HepG2 (cell line): ENCODE results near the gene SERPINF2. TPM values are rescaled to one million over a fixed set of nuclear protein-coding genes. Genes with fewer than 3 reads are reported as not detected.

ENCODE experiments used
- ATAC-seq: fragments of 200-7000 bp; cut with Tn5 transposase; 3 replicates; pipeline ENCODE4 v1.9.1; 2020; ENCODE audit warnings: mild to moderate bottlenecking, moderate library complexity
- BruUV-seq: library from RNA; stranded (reverse); fragments of 400-500 nt; replicated peaks from 2 replicates; lab custom pipeline; 2021; lab: Mats Ljungman, UMichigan
- CTCF ChIA-PET: fragments of 300-600 bp; formaldehyde crosslinking; extraction: SDS; loops from one replicate; lab custom pipeline; 2021; ENCODE audit warnings: low total read pairs, inconsistent platforms, low intra/inter-chr PET ratio; lab: Yijun Ruan, JAX
- POLR2A ChIA-PET: fragments of 350-600 bp; sonication (Branson Sonifier 250); formaldehyde crosslinking; loops from one replicate; lab custom pipeline; 2020; ENCODE audit warnings: antibody characterized with exemption, inconsistent platforms; lab: Yijun Ruan, JAX
- DNase-seq: peaks from one replicate; pipeline ENCODE4 v3.0.0-alpha.2; 2015; ENCODE audit warnings: low spot score
- FAIRE-seq: peaks from 3 replicates; lab custom pipeline; 2011; peaks lifted over from hg19 to GRCh38; lab: Jason Lieb, UNC
- H2AFZ ChIP-seq: one replicate; pipeline ENCODE4 v1.6.1; 2011; ENCODE audit warnings: low read length, inconsistent platforms
- H3K27ac ChIP-seq: fragments of 300-600 bp; 3 replicates; pipeline ENCODE4 v1.8.0; 2011; ENCODE audit warnings: mixed run types, mild to moderate bottlenecking, mixed read lengths, low read length, inconsistent platforms; ENCODE audit not compliant: insufficient read depth; ENCODE audit errors: extremely low read length
- H3K27me3 ChIP-seq, 2 experiments: fragments of 200-600 bp in 1 of 2; 2 replicates in 1 of 2; 3 replicates in 1 of 2; pipeline versions ENCODE4 v1.6.0 to v1.8.0; 2011; ENCODE audit warnings: low read length in 2 of 2, mild to moderate bottlenecking in 2 of 2, moderate library complexity in 2 of 2, inconsistent platforms in 1 of 2; ENCODE audit not compliant: insufficient read depth in 2 of 2, control insufficient read depth in 1 of 2
- H3K36me3 ChIP-seq, 2 experiments: fragments of 200-600 bp in 1 of 2; replicated peaks in 1 of 2; 2 replicates in 1 of 2; 3 replicates in 1 of 2; pipeline versions ENCODE4 v1.5.1 to v1.8.0; 2011; ENCODE audit warnings: low read length in 2 of 2, inconsistent platforms in 1 of 2; ENCODE audit not compliant: insufficient read depth in 2 of 2, control insufficient read depth in 1 of 2
- H3K4me1 ChIP-seq: 2 replicates; pipeline ENCODE4 v1.5.1; 2012; ENCODE audit warnings: low read length, inconsistent platforms; ENCODE audit not compliant: insufficient read depth
- H3K4me2 ChIP-seq: 2 replicates; pipeline ENCODE4 v1.6.0; 2011; ENCODE audit warnings: low read depth, low read length, inconsistent platforms
- H3K4me3 ChIP-seq, 3 experiments: fragments of 200-600 bp in 1 of 3; sonication (generic), shearing (Covaris generic) in 1 of 3; replicated peaks in 1 of 3; 2 replicates each; pipeline ENCODE4 v1.5.1; 2011 to 2016; ENCODE audit warnings: low read length in 3 of 3, inconsistent platforms in 2 of 3, low read depth in 2 of 3, mild to moderate bottlenecking in 2 of 3, control low read depth in 1 of 3, mixed read lengths in 1 of 3; ENCODE audit not compliant: insufficient read depth in 1 of 3
- H3K79me2 ChIP-seq: one replicate; pipeline ENCODE4 v1.6.1; 2011; ENCODE audit warnings: low read length, inconsistent platforms; ENCODE audit not compliant: insufficient read depth
- H3K9ac ChIP-seq: 2 replicates; pipeline ENCODE4 v1.6.0; 2011; ENCODE audit warnings: mild to moderate bottlenecking, low read depth, low read length, inconsistent platforms; ENCODE audit not compliant: insufficient read depth
- H3K9me3 ChIP-seq: 2 replicates; pipeline ENCODE4 v1.5.1; 2012; ENCODE audit warnings: mild to moderate bottlenecking, low read length
- H4K20me1 ChIP-seq: 2 replicates; pipeline ENCODE4 v1.6.0; 2011; ENCODE audit warnings: inconsistent platforms, mild to moderate bottlenecking, low read length, moderate library complexity; ENCODE audit not compliant: insufficient read depth
- ARNTL ChIP-seq: sonication (generic); formaldehyde crosslinking; IDR thresholded peaks from 2 replicates; pipeline ENCODE4 v1.4.0; 2020; ENCODE audit warnings: mild to moderate bottlenecking, missing genetic modification reagents
- CCDC6 ChIP-seq: sonication (generic); formaldehyde crosslinking; IDR thresholded peaks from 2 replicates; pipeline ENCODE4 v1.8.1; 2022; ENCODE audit warnings: mild to moderate bottlenecking, missing genetic modification reagents, moderate library complexity
- FOXP4 ChIP-seq: sonication (generic); formaldehyde crosslinking; IDR thresholded peaks from 2 replicates; pipeline ENCODE4 v1.4.0; 2020; ENCODE audit warnings: missing genetic modification reagents
- KLF6 ChIP-seq: IDR thresholded peaks from 2 replicates; pipeline ENCODE4 v1.8.0; 2016; ENCODE audit warnings: missing biosample characterization, missing genetic modification reagents
- LCORL ChIP-seq, 2 experiments: fragments of 450-650 bp in 1 of 2; sonication (generic) in 1 of 2; formaldehyde crosslinking in 1 of 2; IDR thresholded peaks; 2 replicates each; pipeline versions ENCODE4 v1.5.0 to v1.6.1; 2017 to 2020; ENCODE audit warnings: antibody characterized with exemption in 1 of 2, missing genetic modification reagents in 1 of 2
- NAIF1 ChIP-seq: sonication (generic); formaldehyde crosslinking; IDR thresholded peaks from 2 replicates; pipeline ENCODE4 v1.5.0; 2020; ENCODE audit warnings: mild to moderate bottlenecking, missing genetic modification reagents, borderline replicate concordance
- NFKB2 ChIP-seq: sonication (generic); formaldehyde crosslinking; IDR thresholded peaks from 2 replicates; pipeline ENCODE4 v1.4.0; 2020; ENCODE audit warnings: missing genetic modification reagents, borderline replicate concordance
- RERE ChIP-seq: IDR thresholded peaks from 2 replicates; pipeline ENCODE4 v1.6.1; 2016; ENCODE audit warnings: low read depth, missing genetic modification reagents, missing compliant biosample characterization
- SALL1 ChIP-seq: sonication (generic); formaldehyde crosslinking; IDR thresholded peaks from 2 replicates; pipeline ENCODE4 v1.8.0; 2022; ENCODE audit warnings: mild to moderate bottlenecking, missing genetic modification reagents
- TFDP1 ChIP-seq: IDR thresholded peaks from 2 replicates; pipeline ENCODE4 v1.6.1; 2016; ENCODE audit warnings: missing compliant biosample characterization, missing genetic modification reagents, borderline replicate concordance
- ZBTB25 ChIP-seq: IDR thresholded peaks from 2 replicates; pipeline ENCODE4 v1.6.1; 2018; ENCODE audit warnings: missing genetic modification reagents
- ZFAT ChIP-seq: sonication (generic); formaldehyde crosslinking; conservative IDR thresholded peaks from 2 replicates; pipeline ENCODE4 v1.8.1; 2023; ENCODE audit warnings: missing genetic modification reagents, inconsistent platforms
- WGBS: methylation state at CpG from one replicate; pipeline ENCODE4 v1.1.6; 2017; ENCODE audit warnings: low lambda C conversion rate; 5-methylcytosine and 5-hydroxymethylcytosine counted together
- in situ Hi-C: cut with HindIII; loops from 2 replicates; pipeline ENCODE4 v1.10.0; 2017; ENCODE audit warnings: low pct_unique_long_range_greater_than_20kb; ENCODE audit not compliant: extremely low pct_ligation_motif_present
- intact Hi-C: fragments of 100-400 bp; cut with micrococcal nuclease; formaldehyde crosslinking; loops from one replicate; pipeline ENCODE4 v1.10.0; 2022; ENCODE audit not compliant: unreplicated experiment
- polyA plus RNA-seq, 8 experiments: library from polyadenylated mRNA; depleted of rRNA in 3 of 8; stranded (reverse) in 7 of 8; unstranded in 1 of 8; fragments of >200 nt; fragmentation: Illumina TruSeq in 4 of 8; extraction: Trizol in 4 of 8; gene quantifications; 2 replicates each; pipeline versions ENCODE4 v1.2.1 to v1.2.3, GENCODE V29; 2011 to 2016; ENCODE audit warnings: low read depth in 4 of 8, missing spikeins in 1 of 8, mixed read lengths in 1 of 8; ENCODE audit not compliant: insufficient read depth in 1 of 8
- total RNA-seq, 5 experiments: library from RNA; depleted of rRNA; stranded (reverse); fragments of >200 nt; fragmentation: Illumina TruSeq; extraction: Trizol; gene quantifications; 2 replicates each; pipeline ENCODE4 v1.2.3, GENCODE V29; 2016; ENCODE audit warnings: low read depth in 1 of 5

SERPINF2 gene
- total and polyA plus RNA-seq, 2 of the 13 experiments (the other 11 are each of a cell fraction or from before 2014, with no cell fraction given): 309 to 548 TPM

- POLR2A ChIA-PET: interaction anchor here (1.5 to 17.5 kb wide), 10 partner anchors 9 to 86 kb away, joined by 5 to 299 read pairs (median 10); partner anchors contain the start of genes RILP, SERPINF1 and SERPINF2
- intact Hi-C loops: no loop called here
- TF ChIP-seq ZBTB25 (CRISPR knock-in tag) (peak; percentile 57; the same call in 1 of the 2 replicates), SALL1 (peak; percentile 59), NFKB2 (CRISPR knock-in tag) (peak; percentile 78; the same call in 1 of the 2 replicates), KLF6 (peak; percentile 73; the same call in 1 of the 2 replicates), TFDP1 (CRISPR knock-in tag) (peak; percentile 89), CCDC6 (CRISPR knock-in tag) (0 out of 2 replicates have a peak, but pooled peaks have one; percentile 59), LCORL (IDR thresholded peaks at IDR 0.05) (no peak), LCORL (CRISPR knock-in tag; IDR thresholded peaks at IDR 0.05) (peak; percentile 66; the same call in 1 of the 2 replicates), RERE (CRISPR knock-in tag) (no peak), FOXP4 (CRISPR knock-in tag) (peak; percentile 29; the same call in 1 of the 2 replicates), ZFAT (no peak), ARNTL (CRISPR knock-in tag) (peak; percentile 37; the same call in 1 of the 2 replicates), NAIF1 (peak; percentile 40; the same call in 1 of the 2 replicates)
Observed at GRCh38 chr17:1724351-1724868, 18.3 kb upstream of the SERPINF2 start, which contains the start of gene WDR81. Gene WDR81, plus strand, starts transcription at chr17:1724704. Its CDS starts 256 bp downstream, at chr17:1724960.

More at GRCh38 chr17:1724351-1724868, 18.3 kb upstream of the SERPINF2 start, which contains the start of gene WDR81:
- WGBS: no CpG with 5 or more reads among the region's 57 CpGs
- no peaks in the 10 kb centered on the region for H4K20me1 ChIP-seq
- BruUV-seq: no TSS peak
- H3K9me3 ChIP-seq: no peaks in the 10 kb centered on the region
- peaks cover 23% of the 10 kb centered on the region for H3K79me2 ChIP-seq
- H3K36me3 ChIP-seq: peaks cover 0 to 1% of the 10 kb centered on the region in 2 experiments; a peak in 2 of 5 replicates
- peak within 1 kb of the TSS; percentile 62 to 78 (median 64) for H3K4me3 ChIP-seq
- ATAC-seq: peak; percentile 63
- H3K9ac ChIP-seq: peak within 1 kb of the TSS; percentile 73
- in situ Hi-C loops: loop anchor here (25.0 kb wide), 1 partner anchor 313 kb away; the partner anchor contains the start of genes DPH1, OVCA2 and RTN4RL1
- DNase-seq: peak; percentile 72
- peak within 1 kb of the TSS; percentile 97 for H3K4me2 ChIP-seq
- H3K27ac ChIP-seq: peak within 1 kb of the TSS; percentile 77
- no peaks in the 10 kb centered on the region for H3K27me3 ChIP-seq
- CTCF ChIA-PET: no interaction called here
- H2AFZ ChIP-seq: no peak within 1 kb of the TSS
- no peak for FAIRE-seq
- peaks cover 72% of the 10 kb centered on the region for H3K4me1 ChIP-seq
